B cell (primary cell): ENCODE measurements around the gene MXRA8.

Experiments
- CTCF ChIP-seq: fragments of 200-600 bp; IDR thresholded peaks from one replicate; pipeline ENCODE4 v1.8.0; 2022; ENCODE audit warnings: antibody characterized with exemption, mild to moderate bottlenecking
- EZH2 ChIP-seq: IDR thresholded peaks from 2 replicates; pipeline ENCODE4 v1.6.1; 2012; ENCODE audit warnings: borderline replicate concordance, low read depth, mild to moderate bottlenecking, moderate library complexity, low read length; ENCODE audit not compliant: insufficient read depth, poor library complexity, severe bottlenecking

- TF ChIP-seq CTCF (no peak), EZH2 (no peak)
Measured at GRCh38 chr1:1303736-1304135, 54.6 kb downstream of the MXRA8 start.
